Breast epithelium (tissue), 3 donors: ENCODE results near the gene KIF1A.

Experiments used
- CTCF ChIP-seq, 3 donors: fragments of 450-650 bp; IDR thresholded peaks; one replicate each; pipeline ENCODE4 v1.5.1; 2016 to 2017; ENCODE audit warnings: antibody characterized with exemption in 3 of 3, mild to moderate bottlenecking in 3 of 3, moderate library complexity in 3 of 3
- POLR2A ChIP-seq: fragments of 450-650 bp; IDR thresholded peaks from one replicate; pipeline ENCODE4 v1.6.1; 2016; ENCODE audit warnings: antibody characterized with exemption, mild to moderate bottlenecking, moderate library complexity

DNA sequence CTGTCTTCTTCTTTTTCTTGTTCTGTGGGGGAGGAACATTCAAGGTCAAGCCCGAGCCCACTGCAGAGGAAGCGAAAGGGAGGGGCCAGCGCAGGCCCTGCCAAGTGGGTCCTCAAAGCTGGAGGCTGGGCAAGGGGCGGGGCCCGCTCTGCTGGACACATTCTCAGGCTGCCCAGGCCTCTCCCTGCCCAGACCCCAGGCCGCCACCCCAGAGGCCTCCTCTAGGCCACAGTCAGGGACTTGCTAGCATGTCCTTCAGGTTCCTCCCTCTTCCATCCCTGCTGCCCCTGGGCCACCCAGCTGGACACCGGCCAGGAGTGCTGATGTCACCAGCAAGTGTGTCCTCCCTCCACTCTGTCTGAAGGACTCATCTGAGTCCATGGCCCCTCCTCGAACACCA lies 44.1 kb downstream of the KIF1A start:
- TF ChIP-seq CTCF (IDR thresholded peaks at IDR 0.05) = no peak
- no peak for TF ChIP-seq POLR2A
